ENCODE results near the gene FILIP1L.

The FILIP1L gene

GRCh38 chr3:100005665-100006393 lies 108.5 kb downstream of the FILIP1L start:
- DNase-seq: no peak

GRCh38 chr3:100004931-100005330 lies 109.4 kb downstream of the FILIP1L start:
- DNase-seq: no peak

GRCh38 chr3:100003609-100004503 lies 110.4 kb downstream of the FILIP1L start:
- no peak for DNase-seq

GRCh38 chr3:100002599-100003350 lies 111.5 kb downstream of the FILIP1L start:
- DNase-seq: peak; percentile 93

GRCh38 chr3:100001526-100002270 lies 112.6 kb downstream of the FILIP1L start:
- no peak for DNase-seq

GRCh38 chr3:100001083-100001482 lies 113.2 kb downstream of the FILIP1L start:
- no peak for DNase-seq

GRCh38 chr3:99999536-99999935 lies 114.8 kb downstream of the FILIP1L start:
- no peak for DNase-seq

- DNase-seq: no peak
Observed at GRCh38 chr3:99997293-99997692, 117.0 kb downstream of the FILIP1L start.

- DNase-seq: no peak
Observed at GRCh38 chr3:99990179-99990578, 124.1 kb downstream of the FILIP1L start.

- DNase-seq: no peak
Observed at GRCh38 chr3:99984668-99985067, 129.6 kb downstream of the FILIP1L start.

- no peak for DNase-seq
Observed at GRCh38 chr3:99984139-99984538, 130.2 kb downstream of the FILIP1L start.

GRCh38 chr3:99982650-99983049 lies 131.7 kb downstream of the FILIP1L start:
- no peak for DNase-seq

- no peak for DNase-seq
Observed at GRCh38 chr3:99981138-99981537, 133.2 kb downstream of the FILIP1L start.

GRCh38 chr3:99980606-99981005 lies 133.7 kb downstream of the FILIP1L start:
- no peak for DNase-seq

GRCh38 chr3:99978221-99978620 lies 136.1 kb downstream of the FILIP1L start:
- no peak for DNase-seq

GRCh38 chr3:99976584-99976983 lies 137.7 kb downstream of the FILIP1L start:
- DNase-seq: no peak

GRCh38 chr3:99974989-99975388 lies 139.3 kb downstream of the FILIP1L start:
- DNase-seq: no peak

- DNase-seq: no peak
Observed at GRCh38 chr3:99972380-99973104, 141.8 kb downstream of the FILIP1L start.

- DNase-seq: no peak
Observed at GRCh38 chr3:99971761-99972160, 142.5 kb downstream of the FILIP1L start.

- no peak for DNase-seq
Observed at GRCh38 chr3:99970198-99970597, 144.1 kb downstream of the FILIP1L start.

- DNase-seq: no peak
Observed at GRCh38 chr3:99969136-99969535, 145.2 kb downstream of the FILIP1L start.

- no peak for DNase-seq
Observed at GRCh38 chr3:99967796-99968195, 146.5 kb downstream of the FILIP1L start.

Measured in islet precursor cell (in vitro differentiated cells).